Measurements from ENCODE around the gene SRSF7. TPM values are rescaled to one million over a fixed set of nuclear protein-coding genes. Genes with fewer than 3 reads are reported as not detected.

Gene SRSF7
- total and polyA plus RNA-seq, 2 donors (not counting 1 experiment from before 2014, with no cell fraction given), result 283 to 505 TPM

DNA sequence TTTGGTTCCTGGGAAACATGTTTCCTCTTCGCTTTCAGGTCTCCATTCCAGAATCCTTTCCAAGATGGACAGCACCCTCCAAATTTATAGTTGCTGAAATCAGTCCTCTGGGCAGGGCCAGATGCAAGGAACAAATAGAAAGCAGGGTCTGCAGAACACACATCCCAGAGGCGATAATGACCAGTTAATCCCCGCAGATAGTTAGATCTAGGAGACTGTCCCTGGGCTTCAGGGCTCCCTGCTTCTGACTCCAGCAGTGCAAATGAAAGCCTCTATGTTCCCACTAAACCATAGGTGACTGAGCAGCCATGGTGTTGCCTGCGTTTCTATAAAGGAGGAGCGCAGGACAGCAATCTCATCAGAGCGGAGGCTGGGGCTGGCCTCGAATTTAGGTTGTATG, 38.7 kb downstream of the SRSF7 start:
- CTCF ChIA-PET, result no interaction called here
- Histone ChIP-seq H3K9me3 (ENCODE audit: control extremely low read depth in 1 of 3, control insufficient read depth in 2 of 3, insufficient read depth in 1 of 3, low read length in 2 of 3) (no peaks in the 10 kb centered on the region), H3K27ac (ENCODE audit: low read length in 2 of 2) (no peak overlapping the region), H4K20me1 (ENCODE audit: control insufficient read depth, insufficient read depth, low read length, poor library complexity, severe bottlenecking) (no peaks in the 10 kb centered on the region), H3K4me3 (ENCODE audit: control extremely low read depth in 1 of 5, extremely low read depth in 1 of 5, insufficient read depth in 1 of 5, low read depth in 2 of 5, low read length in 4 of 5) (no peak overlapping the region), H2AFZ (ENCODE audit: insufficient read depth, low read depth, low read length, poor library complexity, severe bottlenecking) (no peak overlapping the region), H3K79me2 (ENCODE audit: control insufficient read depth, insufficient read depth, low read length) (no peaks in the 10 kb centered on the region), H3K27me3 (replicated peaks in 1 of 4; ENCODE audit: control extremely low read depth in 1 of 4, control insufficient read depth in 3 of 4, insufficient read depth in 4 of 4, low read length in 3 of 4) (no peaks in the 10 kb centered on the region), H3K4me1 (ENCODE audit: control insufficient read depth in 2 of 2, insufficient read depth in 2 of 2, low read length in 2 of 2) (no peaks in the 10 kb centered on the region), H3K4me2 (replicated peaks; ENCODE audit: low read depth, low read length, poor library complexity, severe bottlenecking) (no peak overlapping the region), H3K9ac (ENCODE audit: low read length) (no peak overlapping the region), H3K36me3 (replicated peaks in 1 of 2; ENCODE audit: control extremely low read depth in 1 of 2, control insufficient read depth in 1 of 2, extremely low read depth in 1 of 2, insufficient read depth in 2 of 2, low read length in 1 of 2) (peaks cover 0 to 5% of the 10 kb centered on the region in 2 experiments)
- POLR2A ChIA-PET, result no interaction called here
- Mint-ChIP-seq H3K9me3 (ENCODE audit: insufficient read depth) (peaks cover 4% of the 10 kb centered on the region), H3K27ac (no peak overlapping the region), H3K27me3 (no peaks in the 10 kb centered on the region), H3K4me1 (peaks cover 9% of the 10 kb centered on the region), H3K4me3 (no peak overlapping the region)
- TF ChIP-seq, protein P1, sequence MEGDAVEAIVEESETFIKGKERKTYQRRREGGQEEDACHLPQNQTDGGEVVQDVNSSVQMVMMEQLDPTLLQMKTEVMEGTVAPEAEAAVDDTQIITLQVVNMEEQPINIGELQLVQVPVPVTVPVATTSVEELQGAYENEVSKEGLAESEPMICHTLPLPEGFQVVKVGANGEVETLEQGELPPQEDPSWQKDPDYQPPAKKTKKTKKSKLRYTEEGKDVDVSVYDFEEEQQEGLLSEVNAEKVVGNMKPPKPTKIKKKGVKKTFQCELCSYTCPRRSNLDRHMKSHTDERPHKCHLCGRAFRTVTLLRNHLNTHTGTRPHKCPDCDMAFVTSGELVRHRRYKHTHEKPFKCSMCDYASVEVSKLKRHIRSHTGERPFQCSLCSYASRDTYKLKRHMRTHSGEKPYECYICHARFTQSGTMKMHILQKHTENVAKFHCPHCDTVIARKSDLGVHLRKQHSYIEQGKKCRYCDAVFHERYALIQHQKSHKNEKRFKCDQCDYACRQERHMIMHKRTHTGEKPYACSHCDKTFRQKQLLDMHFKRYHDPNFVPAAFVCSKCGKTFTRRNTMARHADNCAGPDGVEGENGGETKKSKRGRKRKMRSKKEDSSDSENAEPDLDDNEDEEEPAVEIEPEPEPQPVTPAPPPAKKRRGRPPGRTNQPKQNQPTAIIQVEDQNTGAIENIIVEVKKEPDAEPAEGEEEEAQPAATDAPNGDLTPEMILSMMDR (IDR thresholded peaks at IDR 0.05), result no peak
- no peak for TF ChIP-seq EZH2 (IDR thresholded peaks at IDR 0.05; ENCODE audit: borderline replicate concordance, insufficient read depth, low read depth, low read length, poor library complexity, severe bottlenecking)
- ATAC-seq (ENCODE audit: low read depth) (no peak), DNase-seq (no peak)
- 100% methylated on average over 2 of the region's 7 CpGs for WGBS (ENCODE audit: insufficient coverage)
- intact Hi-C loops (cut with micrococcal nuclease), result no loop called here

DNA sequence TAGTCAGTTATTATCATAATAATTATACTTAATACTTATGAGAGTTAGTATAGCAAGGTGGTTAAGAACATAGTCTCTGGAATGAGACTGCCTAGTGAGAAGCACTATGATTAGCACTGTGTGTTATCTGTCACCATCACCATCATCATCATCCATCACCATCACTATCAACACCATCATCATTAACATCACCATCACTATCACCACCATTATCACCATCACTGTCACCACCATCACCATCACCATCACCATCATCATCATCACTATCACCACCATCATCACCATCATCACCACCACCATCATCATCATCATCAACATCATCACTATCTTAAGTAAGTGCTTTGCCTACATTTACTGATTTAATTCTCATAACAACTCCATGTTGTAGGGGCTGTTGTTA, 39.6 kb downstream of the SRSF7 start:
- H3K4me1 ChIP-seq (ENCODE audit: control insufficient read depth in 2 of 2, insufficient read depth in 2 of 2, low read length in 2 of 2), result no peaks in the 10 kb centered on the region
- intact Hi-C loops (cut with micrococcal nuclease), result no loop called here
- H4K20me1 ChIP-seq (ENCODE audit: control insufficient read depth, insufficient read depth, low read length, poor library complexity, severe bottlenecking), result no peaks in the 10 kb centered on the region
- no peak for DNase-seq
- no peak overlapping the region for H3K27ac ChIP-seq (ENCODE audit: low read length in 2 of 2)
- Mint-ChIP-seq H3K4me1 (peaks cover 9% of the 10 kb centered on the region), H3K27ac (no peak overlapping the region), H3K4me3 (no peak overlapping the region), H3K27me3 (no peaks in the 10 kb centered on the region), H3K9me3 (ENCODE audit: insufficient read depth) (peaks cover 4% of the 10 kb centered on the region)
- ChIA-PET POLR2A (no interaction called here), CTCF (no interaction called here)
- no peaks in the 10 kb centered on the region for H3K9me3 ChIP-seq (ENCODE audit: control extremely low read depth in 1 of 3, control insufficient read depth in 2 of 3, insufficient read depth in 1 of 3, low read length in 2 of 3)
- no peak for ATAC-seq (ENCODE audit: low read depth)
- H3K9ac ChIP-seq (ENCODE audit: low read length), result no peak overlapping the region
- no peak overlapping the region for H3K4me2 ChIP-seq (replicated peaks; ENCODE audit: low read depth, low read length, poor library complexity, severe bottlenecking)
- H3K27me3 ChIP-seq (replicated peaks in 1 of 4; ENCODE audit: control extremely low read depth in 1 of 4, control insufficient read depth in 3 of 4, insufficient read depth in 4 of 4, low read length in 3 of 4), result no peaks in the 10 kb centered on the region
- peaks cover 0 to 8% of the 10 kb centered on the region in 2 experiments for H3K36me3 ChIP-seq (replicated peaks in 1 of 2; ENCODE audit: control extremely low read depth in 1 of 2, control insufficient read depth in 1 of 2, extremely low read depth in 1 of 2, insufficient read depth in 2 of 2, low read length in 1 of 2)
- no peak overlapping the region for H2AFZ ChIP-seq (ENCODE audit: insufficient read depth, low read depth, low read length, poor library complexity, severe bottlenecking)
- no peak for TF ChIP-seq EZH2 (IDR thresholded peaks at IDR 0.05; ENCODE audit: borderline replicate concordance, insufficient read depth, low read depth, low read length, poor library complexity, severe bottlenecking)
- TF ChIP-seq, protein P1 (IDR thresholded peaks at IDR 0.05), result no peak
- H3K79me2 ChIP-seq (ENCODE audit: control insufficient read depth, insufficient read depth, low read length), result no peaks in the 10 kb centered on the region
- no peak overlapping the region for H3K4me3 ChIP-seq (ENCODE audit: control extremely low read depth in 1 of 5, extremely low read depth in 1 of 5, insufficient read depth in 1 of 5, low read depth in 2 of 5, low read length in 4 of 5)
